Natural killer cell treated with Interleukin-12 subunit alpha and Interleukin-12 subunit beta and Interleukin-15 and Interleukin-18, amount 100 ng/mL, for 72 hours (primary cell): Measurements from ENCODE around the gene RASA3. TPM values are rescaled to one million over a fixed set of nuclear protein-coding genes. Genes with fewer than 3 reads are reported as not detected.
"Not testable (repeated sequence)": the region's sequence is repeated elsewhere in the genome, so short reads cannot be mapped to it uniquely, and the experiment has no call there.

Source experiments
- ATAC-seq, 2 donors: fragments of 150-1000 bp; cut with Tn5 transposase in 1 of 2; sonication (Bioruptor Pico), chemical (Tn5 transposase) in 1 of 2; 2 replicates each; pipeline ENCODE4 v1.10.0; 2021
- DNase-seq: peaks from one replicate; pipeline ENCODE4 v3.0.0; 2022; ENCODE audit warnings: low spot score
- H3K27ac Mint-ChIP-seq, 2 donors: 1 replicate in 1 of 2; 2 replicates in 1 of 2; pipeline ENCODE4 v1.8.0; 2022; ENCODE audit warnings: mixed read lengths in 2 of 2, mild to moderate bottlenecking in 1 of 2, moderate library complexity in 1 of 2
- H3K27me3 Mint-ChIP-seq, 2 donors: 1 replicate in 1 of 2; 2 replicates in 1 of 2; pipeline ENCODE4 v1.8.0; 2022; ENCODE audit warnings: mixed read lengths in 2 of 2
- H3K36me3 Mint-ChIP-seq: one replicate; pipeline ENCODE4 v1.8.0; 2022; ENCODE audit warnings: mixed read lengths
- H3K4me1 Mint-ChIP-seq, 2 donors: 1 replicate in 1 of 2; 2 replicates in 1 of 2; pipeline ENCODE4 v1.8.0; 2022; ENCODE audit warnings: low read depth in 2 of 2, mixed read lengths in 2 of 2, mild to moderate bottlenecking in 1 of 2
- H3K4me3 Mint-ChIP-seq: one replicate; pipeline ENCODE4 v1.8.0; 2022; ENCODE audit warnings: mixed read lengths
- H3K9me3 Mint-ChIP-seq: 2 replicates; pipeline ENCODE4 v1.8.0; 2022; ENCODE audit warnings: mixed read lengths
- total RNA-seq, 2 donors: library from RNA; stranded (reverse); gene quantifications; one replicate each; pipeline ENCODE4 v1.2.3, GENCODE V29; 2022

The RASA3 gene
- total RNA-seq, 2 donors from 2014 or later: 6.9 to 11.7 TPM

GRCh38 chr13:114130131-114130836 lies 2.1 kb downstream of the RASA3 start:
- no peaks in the 10 kb centered on the region for H3K9me3 Mint-ChIP-seq
- DNase-seq: no peak
- H3K27ac Mint-ChIP-seq: peak overlapping the region; percentile 89 to 91
- H3K4me3 Mint-ChIP-seq: peak overlapping the region; percentile 97
- H3K27me3 Mint-ChIP-seq: no peaks in the 10 kb centered on the region
- H3K36me3 Mint-ChIP-seq: no peaks in the 10 kb centered on the region
- H3K4me1 Mint-ChIP-seq: peaks cover 61 to 62% of the 10 kb centered on the region in 2 donors
- no peak for ATAC-seq

GRCh38 chr13:114129649-114130062 lies 2.8 kb downstream of the RASA3 start:
- ATAC-seq (peak in 1 of 2 donors; percentile 14), DNase-seq (no peak)
- Mint-ChIP-seq H3K27me3 (no peaks in the 10 kb centered on the region), H3K36me3 (peaks cover 6% of the 10 kb centered on the region), H3K4me3 (peak overlapping the region; percentile 92), H3K9me3 (no peaks in the 10 kb centered on the region), H3K27ac (peak overlapping the region; percentile 89 to 91), H3K4me1 (peaks cover 67 to 68% of the 10 kb centered on the region in 2 donors)

GRCh38 chr13:114128624-114129522 lies 3.5 kb downstream of the RASA3 start:
- Mint-ChIP-seq H3K4me3 (peak overlapping the region; percentile 92), H3K27ac (peak overlapping the region; percentile 89 to 91), H3K27me3 (no peaks in the 10 kb centered on the region), H3K9me3 (no peaks in the 10 kb centered on the region), H3K4me1 (peaks cover 65% of the 10 kb centered on the region in 2 donors), H3K36me3 (peaks cover 6% of the 10 kb centered on the region)
- ATAC-seq (peak; percentile 84 to 87), DNase-seq (peak; percentile 90)

- Mint-ChIP-seq H3K9me3 (no peaks in the 10 kb centered on the region), H3K27ac (peak overlapping the region; percentile 89 to 91), H3K27me3 (no peaks in the 10 kb centered on the region), H3K4me3 (peak overlapping the region; percentile 92), H3K4me1 (peaks cover 63% of the 10 kb centered on the region in 2 donors), H3K36me3 (peaks cover 6% of the 10 kb centered on the region)
- ATAC-seq: no peak
- no peak for DNase-seq
Measured at GRCh38 chr13:114128348-114128623, 4.1 kb downstream of the RASA3 start.

- Mint-ChIP-seq H3K36me3 (peaks cover 6% of the 10 kb centered on the region), H3K4me3 (peak overlapping the region; percentile 92), H3K9me3 (no peaks in the 10 kb centered on the region), H3K4me1 (peaks cover 67 to 68% of the 10 kb centered on the region in 2 donors), H3K27ac (peak overlapping the region; percentile 89 to 91), H3K27me3 (no peaks in the 10 kb centered on the region)
- DNase-seq: no peak
- no peak for ATAC-seq
Measured at GRCh38 chr13:114127473-114128347, 4.7 kb downstream of the RASA3 start.

- H3K27ac Mint-ChIP-seq: peak overlapping the region; percentile 89 to 91
- H3K27me3 Mint-ChIP-seq: no peaks in the 10 kb centered on the region
- H3K4me3 Mint-ChIP-seq: peak overlapping the region; percentile 92
- peaks cover 6% of the 10 kb centered on the region for H3K36me3 Mint-ChIP-seq
- H3K9me3 Mint-ChIP-seq: no peaks in the 10 kb centered on the region
- ATAC-seq: no peak
- no peak for DNase-seq
- peaks cover 67 to 68% of the 10 kb centered on the region in 2 donors for H3K4me1 Mint-ChIP-seq
Measured at GRCh38 chr13:114126789-114127472, 5.5 kb downstream of the RASA3 start.

- H3K27me3 Mint-ChIP-seq, ATAC-seq, H3K9me3 Mint-ChIP-seq, DNase-seq, H3K36me3 Mint-ChIP-seq: not testable (repeated sequence)
- H3K27ac Mint-ChIP-seq: peak overlapping the region; percentile 89 to 91
- H3K4me3 Mint-ChIP-seq: peak overlapping the region; percentile 92
- peaks cover 60 to 64% of the 10 kb centered on the region in 2 donors for H3K4me1 Mint-ChIP-seq
Measured at GRCh38 chr13:114126086-114126485, 6.3 kb downstream of the RASA3 start.

- no peaks in the 10 kb centered on the region for H3K9me3 Mint-ChIP-seq
- no peak for DNase-seq
- no peaks in the 10 kb centered on the region for H3K27me3 Mint-ChIP-seq
- no peak for ATAC-seq
- peak overlapping the region; percentile 68 for H3K4me3 Mint-ChIP-seq
- H3K27ac Mint-ChIP-seq: peak overlapping the region; percentile 48 to 80
- peaks cover 6% of the 10 kb centered on the region for H3K36me3 Mint-ChIP-seq
- H3K4me1 Mint-ChIP-seq: peaks cover 60 to 63% of the 10 kb centered on the region in 2 donors
Measured at GRCh38 chr13:114125589-114125988, 6.8 kb downstream of the RASA3 start.

GRCh38 chr13:114124921-114125320 lies 7.5 kb downstream of the RASA3 start:
- peak; percentile 80 for DNase-seq
- H3K4me3 Mint-ChIP-seq: peak overlapping the region; percentile 68

GRCh38 chr13:114124431-114124830 lies 8.0 kb downstream of the RASA3 start:
- H3K4me3 Mint-ChIP-seq: peak overlapping the region; percentile 68
- H3K27ac Mint-ChIP-seq: peak overlapping the region; percentile 48 to 80
- no peaks in the 10 kb centered on the region for H3K27me3 Mint-ChIP-seq
- peaks cover 58 to 60% of the 10 kb centered on the region in 2 donors for H3K4me1 Mint-ChIP-seq
- peaks cover 6% of the 10 kb centered on the region for H3K36me3 Mint-ChIP-seq
- ATAC-seq (no peak), DNase-seq (no peak)
- H3K9me3 Mint-ChIP-seq: no peaks in the 10 kb centered on the region

More at GRCh38 chr13:114124921-114125320, 7.5 kb downstream of the RASA3 start:
- H3K4me1 Mint-ChIP-seq: peaks cover 62 to 63% of the 10 kb centered on the region in 2 donors
- H3K27me3 Mint-ChIP-seq: no peaks in the 10 kb centered on the region
- peak overlapping the region; percentile 48 to 80 for H3K27ac Mint-ChIP-seq
- peaks cover 6% of the 10 kb centered on the region for H3K36me3 Mint-ChIP-seq
- no peaks in the 10 kb centered on the region for H3K9me3 Mint-ChIP-seq
- ATAC-seq: peak; percentile 4 to 55

- no peaks in the 10 kb centered on the region for H3K27me3 Mint-ChIP-seq
- no peak for DNase-seq
- no peaks in the 10 kb centered on the region for H3K9me3 Mint-ChIP-seq
- no peak for ATAC-seq
- no peak overlapping the region for H3K4me3 Mint-ChIP-seq
- peaks cover 57 to 60% of the 10 kb centered on the region in 2 donors for H3K4me1 Mint-ChIP-seq
- peaks cover 6% of the 10 kb centered on the region for H3K36me3 Mint-ChIP-seq
- no peak overlapping the region for H3K27ac Mint-ChIP-seq
Measured at GRCh38 chr13:114123876-114124275, 8.5 kb downstream of the RASA3 start.

- Mint-ChIP-seq H3K27me3 (no peaks in the 10 kb centered on the region), H3K4me1 (peaks cover 59 to 60% of the 10 kb centered on the region in 2 donors), H3K4me3 (peak overlapping the region; percentile 58), H3K27ac (peak overlapping the region; percentile 65 to 75), H3K9me3 (no peaks in the 10 kb centered on the region), H3K36me3 (peaks cover 6% of the 10 kb centered on the region)
- ATAC-seq (no peak), DNase-seq (no peak)
Measured at GRCh38 chr13:114123448-114123847, 9.0 kb downstream of the RASA3 start.
